Measurements from ENCODE around the gene LDAH.

Gene LDAH

GRCh38 chr2:20638646-20639430 lies 184.1 kb downstream of the LDAH start:
- no peak for DNase-seq

GRCh38 chr2:20638014-20638413 lies 184.9 kb downstream of the LDAH start:
- DNase-seq = no peak

- DNase-seq = peak in 2 of 56 donors; percentile 25 to 33
Measured at GRCh38 chr2:20637147-20637546, 185.8 kb downstream of the LDAH start.

GRCh38 chr2:20635675-20636584 lies 187.0 kb downstream of the LDAH start:
- DNase-seq = peak in 53 of 56 donors; percentile 32 to 93 (median 75)

GRCh38 chr2:20635113-20635510 lies 187.8 kb downstream of the LDAH start:
- DNase-seq = no peak

GRCh38 chr2:20634507-20635112 lies 188.3 kb downstream of the LDAH start:
- no peak for DNase-seq

All from nucleus accumbens (tissue), 56 donors.